Subcutaneous adipose tissue (tissue), 4 donors: ENCODE measurements around the gene CXCL12. TPM values are rescaled to one million over a fixed set of nuclear protein-coding genes. Genes with fewer than 3 reads are reported as not detected.

Experiments used
- total RNA-seq, 4 donors: library from RNA; depleted of rRNA; stranded (reverse); fragments of >200 nt; gene quantifications; one replicate each; pipeline ENCODE4 v1.1.0, GENCODE V29; 2016
- TF ChIP-seq, protein P1 (sequence below): fragments of 450-650 bp; IDR thresholded peaks from one replicate; pipeline ENCODE4 v1.5.1; 2016; ENCODE audit warnings: low read depth, mild to moderate bottlenecking, control low read depth, antibody characterized with exemption, moderate library complexity

Gene CXCL12
- 100 to 1,000 TPM in 2 of 4 donors, 10 to 100 TPM in 2; 75.0 to 156 (median 91.6) TPM for total RNA-seq

DNA sequence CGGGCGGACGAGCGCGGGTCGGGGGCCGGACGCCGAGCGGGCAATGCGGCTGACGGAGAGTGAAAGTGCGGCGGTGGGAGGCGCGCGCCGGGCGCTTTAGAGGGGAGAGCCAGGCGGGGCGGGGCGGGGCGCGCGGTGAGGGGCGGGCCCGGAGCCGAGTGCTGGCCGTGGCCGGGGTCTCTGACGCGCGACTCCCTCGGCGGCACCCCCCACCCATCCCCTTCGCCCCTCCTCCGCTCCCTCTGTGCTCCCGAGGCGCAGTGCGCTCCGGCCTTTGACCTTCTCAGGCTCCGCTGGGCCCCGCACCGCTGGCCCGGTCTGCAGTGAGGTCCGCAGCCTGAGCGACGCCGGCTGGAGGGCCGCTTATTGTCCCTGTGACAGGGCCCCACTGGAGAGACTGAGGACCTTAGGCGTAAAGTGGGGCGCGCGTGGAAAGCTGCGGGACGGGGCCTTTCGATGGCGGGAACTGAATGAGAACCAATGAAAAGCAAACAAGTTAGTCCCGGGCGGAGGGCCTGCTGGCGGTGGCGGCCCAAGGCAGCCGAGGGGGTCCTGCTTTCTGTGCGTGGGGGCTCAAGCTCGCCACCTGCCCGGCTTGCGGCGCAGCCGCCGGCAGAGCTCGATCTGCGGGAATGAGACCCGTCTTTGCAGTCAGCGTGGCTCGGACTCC, at the start of gene CXCL12:
Gene CXCL12, minus strand, starts transcription at position 72 of the 670 bp plus-strand sequence. CDS start 92 bp downstream, outside the sequence.
- TF ChIP-seq, protein P1, sequence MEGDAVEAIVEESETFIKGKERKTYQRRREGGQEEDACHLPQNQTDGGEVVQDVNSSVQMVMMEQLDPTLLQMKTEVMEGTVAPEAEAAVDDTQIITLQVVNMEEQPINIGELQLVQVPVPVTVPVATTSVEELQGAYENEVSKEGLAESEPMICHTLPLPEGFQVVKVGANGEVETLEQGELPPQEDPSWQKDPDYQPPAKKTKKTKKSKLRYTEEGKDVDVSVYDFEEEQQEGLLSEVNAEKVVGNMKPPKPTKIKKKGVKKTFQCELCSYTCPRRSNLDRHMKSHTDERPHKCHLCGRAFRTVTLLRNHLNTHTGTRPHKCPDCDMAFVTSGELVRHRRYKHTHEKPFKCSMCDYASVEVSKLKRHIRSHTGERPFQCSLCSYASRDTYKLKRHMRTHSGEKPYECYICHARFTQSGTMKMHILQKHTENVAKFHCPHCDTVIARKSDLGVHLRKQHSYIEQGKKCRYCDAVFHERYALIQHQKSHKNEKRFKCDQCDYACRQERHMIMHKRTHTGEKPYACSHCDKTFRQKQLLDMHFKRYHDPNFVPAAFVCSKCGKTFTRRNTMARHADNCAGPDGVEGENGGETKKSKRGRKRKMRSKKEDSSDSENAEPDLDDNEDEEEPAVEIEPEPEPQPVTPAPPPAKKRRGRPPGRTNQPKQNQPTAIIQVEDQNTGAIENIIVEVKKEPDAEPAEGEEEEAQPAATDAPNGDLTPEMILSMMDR: no peak

DNA sequence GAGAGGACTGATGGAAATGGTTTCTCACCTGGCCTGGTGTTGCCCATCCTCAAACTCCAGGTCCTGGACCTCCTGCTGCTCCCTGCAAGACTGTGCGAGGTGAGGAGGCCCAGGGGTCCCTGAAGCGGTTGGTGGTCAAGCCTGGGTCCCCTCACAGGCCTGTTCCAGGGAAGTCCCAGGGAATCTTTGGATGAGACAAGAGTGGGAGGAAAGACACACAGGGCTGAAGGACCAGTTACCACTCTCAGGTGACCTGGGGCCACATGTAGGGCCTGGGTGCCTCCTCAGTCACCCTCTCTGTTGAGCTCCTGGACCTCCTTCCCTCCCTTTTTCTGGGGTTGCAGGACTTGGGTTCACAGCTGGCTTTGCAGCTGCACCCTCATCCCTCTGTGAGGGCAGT, 42.6 kb upstream of the CXCL12 start:
- TF ChIP-seq, protein P1: no peak

DNA sequence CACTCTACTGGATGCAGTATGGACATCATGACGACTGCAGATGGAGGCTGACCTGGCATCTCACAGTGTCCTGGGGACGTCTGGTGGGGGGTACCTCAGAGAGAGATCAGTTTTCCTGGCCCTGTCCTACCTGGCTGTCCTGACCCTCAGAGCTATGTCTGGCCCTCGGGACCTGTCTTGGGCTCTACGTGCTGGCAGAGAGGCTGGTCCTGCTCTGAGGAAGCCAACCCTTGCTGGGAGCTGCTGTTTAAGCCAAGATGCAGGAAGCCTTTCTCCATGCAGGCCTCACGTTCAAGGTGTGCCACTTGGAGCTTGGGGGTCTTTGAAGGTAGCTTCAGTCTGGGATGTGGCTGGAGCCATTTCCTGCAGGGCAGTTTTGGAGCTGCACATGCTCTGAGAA, 42.1 kb upstream of the CXCL12 start:
- TF ChIP-seq, protein P1: no peak

DNA sequence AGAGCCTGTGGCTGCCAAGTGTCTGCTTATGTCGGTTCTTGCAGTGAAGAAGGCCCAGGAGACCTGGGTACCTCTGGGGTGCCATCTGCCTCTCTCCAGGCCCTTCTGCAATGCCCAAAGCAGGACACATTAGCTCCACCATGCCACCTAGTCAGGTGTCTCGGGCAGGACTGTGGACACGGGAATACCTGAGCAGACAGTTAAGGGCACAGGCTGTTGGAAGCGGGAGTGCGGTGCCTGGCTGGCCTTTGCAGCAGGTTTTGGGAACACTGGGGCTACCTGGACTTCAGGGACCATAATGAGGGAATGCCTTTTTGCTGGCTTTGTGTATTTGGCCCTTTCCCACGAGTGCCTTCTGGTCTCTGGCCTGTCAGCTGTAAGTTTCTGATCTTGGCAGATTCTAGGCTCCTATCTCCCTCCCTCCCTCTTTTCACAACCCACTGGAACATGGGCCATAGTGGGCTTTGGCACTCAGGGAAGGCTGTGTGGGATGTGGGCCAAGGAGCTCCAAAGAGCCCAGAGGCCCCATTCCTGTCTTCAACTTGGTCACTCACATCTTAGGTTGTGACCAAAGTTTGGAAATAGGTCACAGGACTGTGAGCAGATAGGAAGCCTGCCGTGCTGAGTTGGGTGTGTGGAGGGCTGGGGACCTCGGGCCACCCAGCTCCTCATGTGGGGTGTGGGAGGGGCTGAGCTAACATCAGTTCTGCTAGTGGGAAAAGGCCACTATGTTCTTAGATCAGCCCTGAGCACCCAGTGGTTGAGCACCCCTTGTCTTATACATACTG, 41.5 kb upstream of the CXCL12 start:
- TF ChIP-seq, protein P1: no peak

DNA sequence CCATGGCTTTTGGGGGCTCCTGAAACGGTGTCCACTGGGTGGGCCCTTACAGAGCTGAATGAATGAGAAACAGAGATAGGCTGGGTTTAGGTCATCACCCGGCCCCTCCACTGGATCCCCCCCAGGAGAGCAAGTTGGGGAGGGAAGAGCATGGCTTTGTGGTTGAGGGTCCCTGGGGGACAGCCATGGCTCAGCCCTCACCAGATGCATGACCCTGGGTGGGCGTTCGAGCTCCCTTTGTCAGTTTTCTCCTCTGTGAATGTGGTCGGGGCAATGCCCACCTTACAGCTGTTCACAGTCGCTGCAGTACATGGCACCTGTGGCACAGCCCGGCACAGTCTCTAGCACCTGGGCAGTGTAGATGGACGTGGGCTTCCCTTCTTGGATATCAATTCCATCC, 40.6 kb upstream of the CXCL12 start:
- TF ChIP-seq, protein P1: no peak

DNA sequence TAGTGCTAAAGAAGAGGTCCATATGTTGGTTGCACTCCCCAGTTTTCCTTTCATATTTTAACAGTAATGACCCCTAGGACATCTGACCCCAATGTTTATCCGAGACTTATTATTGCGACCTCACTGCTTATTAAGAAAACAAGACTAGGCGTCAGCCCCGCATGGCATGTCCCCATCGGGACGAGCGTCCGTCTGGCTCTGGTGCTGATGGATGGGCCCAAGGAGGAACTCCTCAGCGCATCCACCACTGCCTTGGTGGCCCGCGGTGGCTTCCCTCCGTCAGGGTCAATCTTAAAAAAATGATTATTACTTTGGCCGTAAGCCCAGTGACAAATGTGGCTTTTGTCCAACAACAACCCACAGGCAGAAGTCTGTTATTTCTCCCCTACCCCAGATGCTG, 40.1 kb upstream of the CXCL12 start:
- TF ChIP-seq, protein P1: no peak

DNA sequence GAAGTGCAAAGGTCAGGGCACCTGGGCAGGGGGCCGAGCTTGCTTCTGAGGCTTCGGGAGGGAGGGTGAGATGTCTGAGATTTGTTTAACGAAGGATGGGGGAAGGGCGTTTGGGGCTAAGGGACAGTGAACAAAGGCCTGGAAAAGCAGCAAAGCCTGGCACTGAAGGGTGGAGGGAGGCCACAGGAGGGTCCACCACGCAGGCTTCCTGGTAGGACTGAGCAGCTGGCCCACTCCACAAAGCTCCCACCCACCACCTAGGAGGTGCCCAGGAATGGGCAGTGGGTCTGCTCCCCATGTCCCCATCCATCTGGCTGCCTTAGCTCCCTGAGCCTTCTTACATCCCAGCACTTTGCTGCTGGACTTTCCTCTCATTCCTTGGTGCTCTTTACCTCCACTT, 39.4 kb upstream of the CXCL12 start:
- TF ChIP-seq, protein P1: no peak
